Kidney (tissue), 14 donors: Measurements from ENCODE around the gene RASIP1. TPM values are rescaled to one million over a fixed set of nuclear protein-coding genes. Genes with fewer than 3 reads are reported as not detected.
A peak's percentile ranks its signal among the peaks of the same experiment; 100 is the strongest.

Experiments
- DNase-seq, 5 donors: peaks; one replicate each; pipeline ENCODE4 v3.0.0-alpha.2; 2013 to 2020
- FAIRE-seq: peaks from 2 replicates; lab custom pipeline; 2012; peaks lifted over from hg19 to GRCh38; lab: Jason Lieb, UNC
- H3K27ac ChIP-seq, 2 donors: one replicate each; pipeline ENCODE4 v1.7.0; 2013; ENCODE audit warnings: low read depth in 2 of 2, low read length in 2 of 2, inconsistent platforms in 1 of 2
- H3K27me3 ChIP-seq: one replicate; pipeline ENCODE4 v1.7.1; 2013; ENCODE audit warnings: low read length, inconsistent platforms; ENCODE audit not compliant: control insufficient read depth, insufficient read depth
- H3K36me3 ChIP-seq, 3 donors: one replicate each; pipeline versions ENCODE4 v1.7.0 to v1.7.1; 2013; ENCODE audit warnings: low read length in 3 of 3, control low read depth in 1 of 3, inconsistent platforms in 1 of 3; ENCODE audit not compliant: insufficient read depth in 3 of 3, control insufficient read depth in 2 of 3
- H3K4me1 ChIP-seq, 3 donors: one replicate each; pipeline versions ENCODE4 v1.7.0 to v1.7.1; 2013; ENCODE audit warnings: low read length in 3 of 3, inconsistent platforms in 1 of 3, low read depth in 1 of 3; ENCODE audit not compliant: control insufficient read depth in 2 of 3, insufficient read depth in 2 of 3
- H3K4me3 ChIP-seq, 3 donors: one replicate each; pipeline versions ENCODE4 v1.7.0 to v1.8.1; 2013; ENCODE audit warnings: low read length in 3 of 3, control low read depth in 1 of 3, inconsistent platforms in 1 of 3
- H3K9ac ChIP-seq, 3 donors: one replicate each; pipeline versions ENCODE4 v1.7.0 to v1.7.1; 2013; ENCODE audit warnings: low read length in 3 of 3, control low read depth in 1 of 3, inconsistent platforms in 1 of 3
- H3K9me3 ChIP-seq, 3 donors: one replicate each; pipeline versions ENCODE4 v1.7.0 to v1.7.1; 2013; ENCODE audit warnings: low read length in 3 of 3, control low read depth in 1 of 3, inconsistent platforms in 1 of 3; ENCODE audit not compliant: control insufficient read depth in 2 of 3, insufficient read depth in 1 of 3
- intact Hi-C: fragments of 100-400 bp; cut with DNase I; formaldehyde crosslinking; loops from one replicate; pipeline ENCODE4 v1.11.1; 2022
- polyA plus RNA-seq: library from polyadenylated mRNA; stranded (reverse); fragments of 350-450 nt; fragmentation: Illumina TruSeq; extraction: RNeasy Lipid Tissue Mini Kit (QIAGEN cat#74804); gene quantifications from one replicate; pipeline ENCODE4 v1.2.3, GENCODE V29; 2014; ENCODE audit warnings: low read depth, low replicate concordance; ENCODE audit not compliant: insufficient read depth
- total RNA-seq: library from RNA; stranded (reverse); fragmentation: NEBNext Ultra II Directional; extraction: Animal tissue kit (Norgen Biotek cat#: 25700); gene quantifications from one replicate; pipeline ENCODE4 v1.2.1, GENCODE V29; 2021
- TF ChIP-seq, protein P1 (sequence below): IDR thresholded peaks from 3 replicates; pipeline ENCODE4 v1.5.1; 2012; ENCODE audit warnings: mild to moderate bottlenecking, moderate library complexity, borderline replicate concordance; ENCODE audit not compliant: insufficient read depth; ENCODE audit errors: extremely low read depth
- donor health status: control.
- donor health status: control.
- donor health status: control.
- donor health status: control.
- donor health status: control.
- donor health status: DM: yes; HTN: yes; CAD: no.
- donor health status: Normal renal cell carcinoma (clear cell type).

The RASIP1 gene
- total and polyA plus RNA-seq, 2 donors from 2014 or later, result 13.6 to 23.3 TPM

DNA sequence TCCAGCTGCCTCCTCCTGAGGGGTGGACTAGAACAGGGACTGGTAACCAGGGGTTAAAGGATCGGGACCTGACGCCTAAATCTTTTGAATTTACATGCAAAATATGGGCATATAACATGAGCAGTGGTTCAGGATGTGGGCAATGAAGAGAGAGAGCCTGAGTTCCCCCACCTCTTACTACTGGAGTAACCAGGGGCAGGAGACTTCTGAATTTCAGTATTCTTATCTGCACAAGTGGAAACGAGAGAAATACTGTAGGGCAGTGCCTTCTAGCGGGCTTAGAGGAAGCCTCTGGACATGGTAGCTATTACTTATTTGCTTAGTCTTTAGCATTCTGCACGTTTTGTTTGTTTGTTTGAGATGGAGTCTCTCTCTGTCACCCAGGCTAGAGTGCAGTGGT is 44.1 kb upstream of the RASIP1 start:
- no peak for DNase-seq
- Histone ChIP-seq H3K27ac (no peak overlapping the region), H3K9ac (no peak overlapping the region), H3K4me3 (no peak overlapping the region), H3K9me3 (no peaks in the 10 kb centered on the region), H3K36me3 (no peaks in the 10 kb centered on the region), H3K4me1 (peaks cover 0 to 3% (median 2%) of the 10 kb centered on the region in 3 donors), H3K27me3 (no peaks in the 10 kb centered on the region)
- FAIRE-seq, result no peak
- TF ChIP-seq, protein P1, sequence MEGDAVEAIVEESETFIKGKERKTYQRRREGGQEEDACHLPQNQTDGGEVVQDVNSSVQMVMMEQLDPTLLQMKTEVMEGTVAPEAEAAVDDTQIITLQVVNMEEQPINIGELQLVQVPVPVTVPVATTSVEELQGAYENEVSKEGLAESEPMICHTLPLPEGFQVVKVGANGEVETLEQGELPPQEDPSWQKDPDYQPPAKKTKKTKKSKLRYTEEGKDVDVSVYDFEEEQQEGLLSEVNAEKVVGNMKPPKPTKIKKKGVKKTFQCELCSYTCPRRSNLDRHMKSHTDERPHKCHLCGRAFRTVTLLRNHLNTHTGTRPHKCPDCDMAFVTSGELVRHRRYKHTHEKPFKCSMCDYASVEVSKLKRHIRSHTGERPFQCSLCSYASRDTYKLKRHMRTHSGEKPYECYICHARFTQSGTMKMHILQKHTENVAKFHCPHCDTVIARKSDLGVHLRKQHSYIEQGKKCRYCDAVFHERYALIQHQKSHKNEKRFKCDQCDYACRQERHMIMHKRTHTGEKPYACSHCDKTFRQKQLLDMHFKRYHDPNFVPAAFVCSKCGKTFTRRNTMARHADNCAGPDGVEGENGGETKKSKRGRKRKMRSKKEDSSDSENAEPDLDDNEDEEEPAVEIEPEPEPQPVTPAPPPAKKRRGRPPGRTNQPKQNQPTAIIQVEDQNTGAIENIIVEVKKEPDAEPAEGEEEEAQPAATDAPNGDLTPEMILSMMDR, result no peak
- intact Hi-C loops, result no loop called here

DNA sequence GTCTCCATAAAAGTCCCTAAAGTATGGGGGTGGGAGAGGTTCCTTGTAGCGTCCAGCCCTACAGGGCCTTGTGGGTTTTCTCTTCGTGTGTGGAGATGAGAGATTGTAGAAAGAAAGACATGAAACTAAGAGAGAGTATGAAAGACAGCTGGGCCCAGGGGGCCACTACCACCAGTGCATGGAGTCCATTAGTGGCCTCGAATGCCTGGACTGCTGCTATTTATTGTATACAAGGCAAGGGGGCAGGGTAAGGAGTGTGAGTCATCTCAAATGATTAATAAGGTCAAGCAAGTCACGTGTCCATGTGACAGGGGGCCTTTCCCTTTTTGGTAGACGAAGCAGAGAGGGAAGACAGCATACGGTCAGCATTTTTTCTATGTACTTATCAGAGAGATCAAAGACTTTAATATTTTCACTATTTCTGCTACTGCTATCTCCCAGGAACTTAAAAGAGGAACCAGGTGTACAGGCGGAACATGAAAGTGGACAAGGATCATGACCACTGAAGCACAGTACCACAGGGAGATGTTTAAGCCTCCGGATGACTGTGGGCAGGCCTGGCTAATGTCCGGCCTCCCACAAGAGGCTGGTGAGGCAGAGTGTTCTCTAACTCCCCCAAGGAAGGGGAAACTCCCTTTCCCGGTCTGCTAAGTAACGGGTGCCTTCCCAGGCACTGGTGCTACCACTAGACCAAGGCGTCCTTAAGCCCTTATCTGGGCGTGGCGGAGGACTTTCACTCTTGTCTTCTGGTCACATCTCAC is 40.4 kb upstream of the RASIP1 start:
- Histone ChIP-seq H3K9me3 (no peaks in the 10 kb centered on the region), H3K9ac (no peak overlapping the region), H3K27ac (peak overlapping the region; percentile 63 to 76), H3K4me1 (peaks cover 0 to 3% (median 2%) of the 10 kb centered on the region in 3 donors), H3K4me3 (no peak overlapping the region), H3K27me3 (no peaks in the 10 kb centered on the region), H3K36me3 (no peaks in the 10 kb centered on the region)
- FAIRE-seq, result no peak
- DNase-seq, result peak in 2 of 5 donors; percentile 32 to 50
- TF ChIP-seq, protein P1, result no peak
- intact Hi-C loops, result no loop called here

DNA sequence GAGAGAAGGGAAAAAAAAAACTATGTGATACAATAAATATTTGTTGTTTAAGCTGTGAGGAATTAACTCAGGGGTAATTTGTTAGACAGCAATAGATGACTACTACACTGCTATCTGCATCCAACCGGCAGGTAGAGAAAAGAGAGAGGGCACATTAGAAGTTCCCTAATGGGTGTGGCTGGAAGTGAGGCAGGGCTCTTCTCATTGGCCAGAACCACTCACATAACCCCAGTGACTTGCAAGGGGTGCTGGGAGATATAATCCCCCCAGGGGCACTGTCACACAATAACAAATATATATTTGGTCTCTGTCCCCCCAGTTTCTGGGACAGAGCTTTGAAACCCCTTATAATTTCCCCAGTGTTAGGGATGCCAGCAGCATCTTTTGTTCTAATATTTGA is 39.2 kb upstream of the RASIP1 start:
- Histone ChIP-seq H3K36me3 (no peaks in the 10 kb centered on the region), H3K9me3 (no peaks in the 10 kb centered on the region), H3K4me3 (no peak overlapping the region), H3K4me1 (peaks cover 0 to 3% (median 2%) of the 10 kb centered on the region in 3 donors), H3K27ac (no peak overlapping the region), H3K27me3 (no peaks in the 10 kb centered on the region), H3K9ac (no peak overlapping the region)
- TF ChIP-seq, protein P1, result no peak
- intact Hi-C loops, result no loop called here
- FAIRE-seq (no peak), DNase-seq (no peak)

DNA sequence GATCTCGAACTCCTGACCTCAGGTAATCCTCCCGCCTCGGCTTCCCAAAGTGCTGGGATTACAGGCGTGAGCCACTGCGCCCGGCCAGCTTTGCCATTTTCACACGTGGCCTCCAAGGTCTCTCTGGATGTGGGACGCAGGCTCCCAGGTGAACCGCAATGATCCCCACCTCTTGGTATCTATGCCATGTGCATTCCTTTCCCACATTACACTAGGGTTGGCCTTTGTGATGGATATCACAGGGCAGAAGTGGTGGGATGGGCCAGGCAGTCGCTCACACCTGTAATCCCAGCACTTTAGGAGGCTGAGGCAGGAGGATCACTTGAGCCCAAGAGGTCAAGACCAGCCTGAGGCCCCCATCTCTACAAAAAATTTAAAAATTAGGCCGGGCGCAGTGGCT is 37.3 kb upstream of the RASIP1 start:
- Histone ChIP-seq H3K4me3 (no peak overlapping the region), H3K9me3 (no peaks in the 10 kb centered on the region), H3K27ac (no peak overlapping the region), H3K4me1 (peaks cover 0 to 3% (median 2%) of the 10 kb centered on the region in 3 donors), H3K36me3 (no peaks in the 10 kb centered on the region), H3K9ac (no peak overlapping the region), H3K27me3 (no peaks in the 10 kb centered on the region)
- FAIRE-seq, result no peak
- no peak for DNase-seq
- TF ChIP-seq, protein P1, result no peak
- intact Hi-C loops, result no loop called here
